GM21619 (cell line): Measurements from ENCODE around the gene CORO1C.
"Not testable (repeated sequence)": the region's sequence is repeated elsewhere in the genome, so short reads cannot be mapped to it uniquely, and the experiment has no call there.

Experiments
- ATAC-seq: cut with Tn5 transposase; IDR thresholded peaks from one replicate; pipeline ENCODE4 v1.9.1; 2021; ENCODE audit not compliant: unreplicated experiment

CORO1C gene

DNA sequence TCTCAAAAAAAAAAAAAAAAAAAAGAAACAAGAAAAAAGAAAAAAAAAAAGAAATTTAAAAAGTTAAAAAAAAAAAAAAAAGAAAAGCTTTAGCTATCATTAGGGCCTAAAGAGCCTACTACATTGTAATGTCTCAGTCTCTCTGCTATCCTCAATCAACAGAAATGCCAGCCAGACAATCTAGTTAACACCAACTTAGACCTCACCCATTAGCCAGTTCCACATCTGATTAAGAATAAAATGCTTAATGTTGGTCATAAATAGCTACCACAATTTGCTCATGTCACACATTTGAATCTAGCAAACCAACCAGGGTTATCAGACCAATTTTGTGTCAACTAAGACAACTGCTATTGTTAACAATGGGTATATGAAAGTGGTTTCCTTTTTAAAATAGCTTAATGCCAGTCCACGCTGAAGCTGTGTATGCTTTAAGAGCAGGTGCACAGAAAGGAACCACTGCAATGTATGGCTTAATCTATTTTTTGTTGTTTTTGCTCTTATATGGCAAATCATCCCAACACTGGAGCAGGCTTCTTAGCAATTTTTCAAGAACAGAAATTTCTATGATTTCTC, 52.1 kb downstream of the CORO1C start:
- ATAC-seq = no peak

DNA sequence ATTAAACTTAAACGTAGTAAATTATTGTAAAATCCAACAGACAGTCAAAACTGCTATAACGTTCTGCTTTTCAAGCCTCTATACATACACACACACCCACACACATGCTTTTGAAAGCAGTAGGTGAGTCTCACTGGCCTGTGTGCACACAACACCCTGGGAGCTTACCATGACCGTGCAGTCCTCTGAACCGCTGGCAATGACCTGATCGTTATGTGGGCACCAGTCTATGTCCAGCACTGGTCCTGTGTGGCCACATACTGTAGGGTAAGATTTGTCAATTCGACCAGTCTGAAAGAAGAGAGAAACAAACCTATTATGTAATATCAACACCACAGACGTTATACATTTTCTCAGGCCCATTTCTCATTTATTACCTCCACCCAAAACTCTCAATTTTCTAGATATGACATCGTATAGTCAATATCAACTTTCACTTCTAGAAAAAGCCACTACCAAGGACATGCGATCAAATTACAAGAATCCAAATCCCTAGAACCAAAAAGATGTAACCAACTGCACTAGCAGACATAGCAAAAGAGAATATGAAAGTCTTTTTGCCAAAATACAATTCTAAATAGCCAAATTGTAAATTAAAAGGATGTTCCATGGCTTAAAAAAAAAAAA, 53.1 kb downstream of the CORO1C start:
- no peak for ATAC-seq

DNA sequence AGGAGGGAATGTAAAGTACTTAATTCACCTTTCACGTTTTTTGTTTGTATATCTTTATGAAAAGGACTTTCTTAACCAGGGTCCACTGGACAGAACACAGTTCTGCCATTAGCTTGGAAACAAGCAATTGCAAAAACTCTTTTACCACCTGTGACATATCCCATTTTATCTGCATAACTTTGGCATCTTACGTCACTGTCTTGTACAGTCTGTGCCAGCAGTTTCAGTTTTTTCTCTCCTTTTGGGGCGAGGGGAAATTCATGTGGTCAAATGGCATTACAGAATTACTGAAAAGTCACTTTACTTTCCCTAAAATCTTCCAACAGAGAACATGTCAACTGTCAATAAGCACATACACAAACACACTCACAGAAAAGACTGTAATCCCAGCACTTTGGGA, 53.9 kb downstream of the CORO1C start:
- no peak for ATAC-seq

DNA sequence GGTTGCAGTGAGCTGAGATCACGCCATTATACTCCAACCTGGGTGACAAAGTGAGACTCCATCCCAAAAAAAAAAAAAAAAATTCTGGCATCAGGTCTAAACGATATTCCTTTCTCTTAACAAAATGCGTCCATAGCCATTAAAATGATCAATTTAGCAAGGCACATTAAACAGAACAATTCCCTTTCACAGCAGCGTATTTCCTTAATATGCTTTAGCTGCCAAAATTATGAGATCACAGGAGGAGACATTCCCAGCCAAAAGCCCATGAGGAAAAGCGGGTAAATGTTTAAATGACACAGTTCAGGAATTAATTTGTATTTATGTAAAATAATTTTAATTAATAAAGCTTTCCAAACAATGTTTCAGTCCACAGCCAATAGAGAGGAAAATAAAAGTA, 54.6 kb downstream of the CORO1C start:
- no peak for ATAC-seq

DNA sequence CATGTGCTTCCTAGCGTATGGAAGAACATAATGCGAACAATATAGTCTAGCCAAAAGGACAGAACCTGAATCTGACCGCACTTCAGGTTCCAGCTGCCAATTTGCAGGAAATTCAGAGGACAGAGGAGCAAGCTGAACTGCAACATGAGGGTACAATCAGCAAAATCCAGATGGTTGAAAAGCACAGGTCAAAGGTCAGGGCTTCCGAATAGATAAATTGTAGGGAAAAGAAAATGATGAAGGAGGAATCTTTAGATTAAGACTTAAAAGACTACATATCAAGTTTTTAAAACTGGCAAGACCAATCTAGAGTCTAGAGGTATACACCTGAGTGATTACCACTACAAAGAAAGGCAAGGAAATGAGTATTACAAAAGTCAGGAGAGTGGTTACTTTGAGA, 55.5 kb downstream of the CORO1C start:
- ATAC-seq = no peak

DNA sequence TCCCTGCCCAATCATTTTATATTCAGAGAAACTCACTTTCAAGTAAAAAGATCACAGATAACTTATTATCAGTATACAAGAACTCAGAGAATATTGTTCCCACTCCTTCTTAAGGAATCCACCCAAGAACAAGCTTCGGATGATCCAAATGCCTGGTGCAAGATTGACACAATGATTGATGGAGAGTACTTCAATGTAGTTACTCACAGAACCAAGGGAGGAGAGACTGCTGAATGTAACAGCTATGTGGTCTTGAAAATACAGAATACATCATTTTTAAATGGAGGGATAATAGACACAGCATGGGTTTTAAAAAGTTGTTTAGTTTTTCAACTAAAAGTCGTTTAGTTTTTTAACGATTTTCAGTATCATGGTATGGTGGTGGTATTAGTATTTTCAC, 59.3 kb downstream of the CORO1C start:
- no peak for ATAC-seq

DNA sequence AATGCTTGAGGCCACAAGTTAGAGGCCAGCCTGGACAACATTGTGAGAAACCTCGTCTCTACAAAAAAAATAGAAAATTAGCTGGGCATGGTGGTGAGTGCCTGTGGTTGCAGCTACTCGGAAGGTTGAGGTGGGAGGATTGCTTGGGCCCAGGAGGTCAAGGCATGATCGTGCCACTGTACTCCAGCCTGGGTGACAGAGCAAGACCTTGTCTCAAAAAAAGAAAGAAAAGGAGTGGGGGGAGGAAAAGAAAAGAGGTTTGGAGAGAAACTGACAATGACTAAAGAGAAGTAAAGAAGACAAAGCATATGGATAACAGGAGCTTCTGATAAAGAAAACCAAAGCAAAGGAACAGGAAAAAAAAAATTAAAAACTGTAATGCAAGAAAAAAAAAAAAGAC, 60.2 kb downstream of the CORO1C start:
- no peak for ATAC-seq

DNA sequence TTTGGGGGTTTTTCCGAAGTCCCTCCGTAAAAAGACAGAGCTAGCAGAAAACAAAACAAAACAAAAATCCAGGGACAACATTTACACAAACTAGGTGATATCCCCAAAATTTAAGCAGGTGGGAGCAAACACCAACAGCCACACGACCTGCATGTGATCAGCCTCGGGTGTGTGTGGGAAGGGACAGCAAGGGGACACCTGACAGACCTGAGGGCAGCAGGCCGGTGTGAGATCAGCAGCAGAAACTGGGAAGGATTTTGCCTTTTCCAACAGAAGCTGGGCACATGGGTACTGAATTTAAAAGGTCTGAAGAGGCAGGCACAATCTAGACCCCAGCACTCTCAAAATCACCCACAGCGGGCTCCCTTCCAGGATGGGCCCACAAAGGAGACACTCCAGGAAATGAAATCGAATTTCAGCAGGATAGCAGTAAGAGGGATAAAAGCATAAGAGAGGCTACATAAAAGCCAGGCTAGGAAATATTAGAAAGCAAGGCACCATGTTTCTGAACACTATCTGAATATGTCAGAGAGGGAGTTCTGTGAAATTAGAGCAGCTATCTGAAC, 61.2 kb downstream of the CORO1C start:
- no peak for ATAC-seq

DNA sequence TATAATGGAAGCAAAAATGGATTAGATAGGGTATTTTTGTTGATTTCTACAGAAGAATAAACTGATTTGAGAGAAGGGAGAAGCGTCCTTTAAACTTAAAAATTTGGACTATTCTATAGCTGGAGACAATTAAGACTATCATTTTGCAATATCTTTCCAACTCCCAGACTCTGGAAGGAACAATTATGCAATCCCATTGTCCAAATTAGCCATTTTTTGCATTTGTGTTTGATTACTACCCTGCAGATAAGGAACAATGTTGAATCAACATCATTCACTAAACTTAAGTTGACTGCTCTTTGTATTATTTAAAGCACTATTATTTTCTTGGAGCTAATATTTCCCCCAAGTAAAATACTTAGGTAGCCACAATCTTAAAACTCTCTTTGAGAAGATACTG, 62.8 kb downstream of the CORO1C start:
- no peak for ATAC-seq

DNA sequence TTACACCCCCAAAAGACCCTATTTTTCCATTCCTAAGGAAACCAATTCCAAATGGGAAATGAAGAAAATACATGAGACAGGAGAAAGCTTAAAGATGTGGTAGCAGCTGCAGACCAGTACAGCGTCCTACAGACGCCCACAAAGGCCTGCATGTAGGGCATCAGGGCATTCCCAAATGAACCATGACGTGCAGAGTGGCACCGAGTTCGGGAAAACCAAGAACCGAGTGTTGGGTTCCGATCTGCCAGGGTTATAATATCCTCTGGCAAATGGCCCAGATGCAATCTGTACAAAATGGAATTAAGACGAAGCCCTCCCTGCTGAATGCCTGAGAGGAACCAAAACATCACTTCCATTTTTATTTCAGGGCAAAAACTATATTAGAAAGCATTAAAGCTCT, 63.3 kb downstream of the CORO1C start:
- ATAC-seq = no peak

DNA sequence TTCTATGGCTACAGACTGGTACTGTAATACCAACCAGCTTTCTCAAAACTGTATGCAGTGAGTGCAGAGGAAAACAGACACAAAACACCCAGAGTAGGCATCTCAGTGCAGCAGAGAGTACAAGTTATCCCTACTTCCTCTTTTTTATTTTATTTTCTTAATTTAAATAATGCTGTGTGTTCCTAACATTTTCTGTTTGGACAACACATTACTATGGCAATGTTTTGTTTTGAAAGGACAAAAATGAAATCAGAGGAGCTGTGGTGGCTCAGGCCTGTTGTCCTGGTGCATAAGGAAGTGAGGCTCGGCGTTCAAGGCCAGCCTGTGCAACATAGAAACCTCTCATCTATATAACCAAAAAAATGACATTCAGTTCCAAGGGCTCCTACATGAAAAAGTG, 64.0 kb downstream of the CORO1C start:
- ATAC-seq = no peak

DNA sequence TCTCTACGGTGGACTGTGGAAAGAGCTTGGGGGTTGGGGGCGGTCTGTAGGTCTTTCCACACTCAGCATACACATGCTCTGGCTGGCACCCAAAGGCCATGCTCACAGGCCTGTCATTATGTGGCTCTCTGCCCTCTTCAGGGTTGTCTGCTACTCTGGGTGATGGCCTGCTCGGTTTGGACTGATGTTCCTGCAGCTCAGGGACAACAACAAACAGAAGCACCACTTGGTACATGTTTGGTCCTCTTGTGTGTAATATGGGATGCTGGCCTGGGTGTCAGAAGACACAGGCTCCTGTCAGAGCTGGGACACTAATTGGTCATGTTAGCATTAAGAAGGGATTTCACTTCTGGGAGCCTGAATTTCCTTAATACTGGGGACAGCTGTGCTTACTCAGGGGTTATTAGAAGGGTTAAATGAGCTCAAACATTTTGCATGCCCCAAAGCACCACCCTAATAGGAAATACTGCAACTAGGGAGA, 64.9 kb downstream of the CORO1C start:
- ATAC-seq = no peak

DNA sequence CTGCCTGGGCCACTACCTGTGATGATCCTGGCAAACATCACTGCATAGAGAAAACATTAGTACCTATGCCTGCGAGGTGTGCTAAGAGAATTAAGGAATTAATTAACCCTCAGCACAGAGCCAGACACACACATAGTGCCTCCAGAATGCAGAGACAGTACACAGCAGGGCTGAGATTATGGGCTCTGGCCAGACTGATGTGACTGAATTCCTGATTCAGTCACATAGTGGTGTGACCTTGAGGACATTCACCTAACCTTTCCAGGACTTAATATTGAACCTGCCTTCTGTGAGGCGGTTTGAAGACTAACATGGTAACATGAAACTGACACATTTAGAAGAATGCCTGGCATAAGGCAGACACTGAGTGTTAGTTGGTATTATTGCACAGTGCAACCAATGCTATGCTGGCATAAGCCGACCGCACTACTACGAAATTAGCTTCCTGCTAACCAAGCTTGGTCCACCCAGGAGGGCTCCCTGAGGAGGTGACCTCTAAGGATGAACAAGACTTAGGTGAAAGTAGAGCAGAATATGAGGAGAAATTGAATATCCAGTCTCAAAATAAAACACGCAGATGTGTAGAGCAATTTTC, 65.6 kb downstream of the CORO1C start:
- no peak for ATAC-seq

DNA sequence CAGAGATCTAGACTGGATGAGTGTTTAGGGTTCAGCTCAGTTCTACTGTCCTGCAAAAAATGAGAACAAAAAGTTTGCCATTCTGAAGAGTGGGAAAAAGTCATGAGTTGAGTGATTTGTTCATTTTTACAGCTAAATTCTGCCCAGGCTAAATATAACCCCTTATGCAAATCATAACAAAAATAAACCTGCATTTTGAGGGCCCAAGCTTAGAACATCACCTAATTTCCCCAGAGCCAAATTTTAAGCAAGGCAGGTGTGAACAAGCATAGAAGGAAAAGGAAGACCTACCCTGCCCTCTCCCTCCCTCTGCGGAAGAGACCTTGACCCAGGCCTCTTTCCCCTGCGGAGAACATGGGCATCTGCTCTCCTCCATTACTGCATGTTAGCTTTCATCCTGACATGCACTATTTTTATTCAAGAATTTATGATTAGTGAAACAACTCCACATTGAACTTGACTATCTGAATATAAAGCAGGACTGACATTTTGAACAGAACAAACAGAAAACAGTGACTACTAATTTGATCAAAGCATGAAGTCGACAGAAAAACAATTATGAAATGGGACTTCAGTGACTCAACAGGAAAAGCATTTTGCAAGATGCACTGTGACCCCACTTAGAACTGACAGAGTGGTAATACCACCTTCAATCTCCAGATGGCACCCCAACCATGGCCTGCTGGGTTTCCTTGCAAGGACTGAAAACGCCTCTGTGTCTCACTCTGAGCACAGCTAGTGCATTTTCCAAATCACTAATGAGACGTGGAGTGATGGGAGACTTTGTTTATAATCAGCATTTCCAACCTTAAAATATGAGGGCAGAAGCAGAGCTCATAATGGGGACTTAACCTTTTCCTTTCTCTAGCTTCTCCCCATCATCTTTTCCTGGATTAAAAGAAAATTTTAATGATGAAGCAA, 66.7 kb downstream of the CORO1C start:
- ATAC-seq = peak; percentile 80

DNA sequence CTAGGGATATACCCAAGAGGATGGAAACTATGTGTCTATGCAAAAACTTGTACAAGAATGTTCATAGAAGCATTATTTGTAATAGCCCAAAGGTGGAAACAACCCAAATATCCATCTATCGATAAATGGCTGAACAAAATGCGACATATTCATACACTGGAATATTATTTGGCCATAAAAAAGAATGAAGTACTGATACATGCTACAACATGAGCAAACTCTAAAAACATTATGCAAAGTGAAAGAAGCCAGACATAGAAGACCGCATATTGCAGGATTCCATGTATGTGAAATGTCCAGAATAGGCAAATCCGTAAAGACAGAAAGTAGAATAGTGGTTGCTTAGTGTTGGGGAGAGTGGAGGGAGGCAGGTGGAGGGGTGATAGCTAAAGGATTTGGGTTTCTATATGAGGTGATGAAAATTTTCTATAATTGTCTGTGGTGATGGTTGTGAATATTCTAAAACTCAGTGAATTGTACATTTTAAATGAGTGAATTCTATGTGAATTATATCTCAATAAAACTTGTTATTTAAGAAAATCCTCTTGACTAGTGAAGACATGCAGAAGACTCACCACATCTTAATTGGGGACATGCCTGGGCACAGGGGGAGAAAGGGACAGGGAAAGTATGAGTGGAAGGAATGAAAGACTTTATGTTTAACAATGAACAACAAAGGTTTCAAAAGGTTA, 67.8 kb downstream of the CORO1C start:
- ATAC-seq = no peak

DNA sequence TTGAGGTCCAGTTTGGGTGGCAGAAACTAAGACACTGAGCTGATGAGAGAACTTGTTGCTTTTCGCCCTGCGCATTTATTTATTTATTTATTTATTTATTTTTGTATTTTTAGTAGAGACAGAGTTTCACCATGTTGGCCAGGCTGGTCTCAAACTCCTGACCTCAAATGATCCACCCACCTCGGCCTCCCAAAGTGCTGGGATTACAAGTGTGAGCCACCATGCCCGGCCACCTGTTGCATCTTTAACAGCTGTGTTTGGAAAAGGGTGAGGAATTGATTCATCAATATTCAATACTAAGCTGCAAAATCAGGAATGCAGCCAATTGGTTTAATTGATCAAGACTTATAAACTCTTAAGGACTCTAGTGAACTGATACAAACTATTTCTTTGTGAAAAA, 73.2 kb downstream of the CORO1C start:
- ATAC-seq = not testable (repeated sequence)

DNA sequence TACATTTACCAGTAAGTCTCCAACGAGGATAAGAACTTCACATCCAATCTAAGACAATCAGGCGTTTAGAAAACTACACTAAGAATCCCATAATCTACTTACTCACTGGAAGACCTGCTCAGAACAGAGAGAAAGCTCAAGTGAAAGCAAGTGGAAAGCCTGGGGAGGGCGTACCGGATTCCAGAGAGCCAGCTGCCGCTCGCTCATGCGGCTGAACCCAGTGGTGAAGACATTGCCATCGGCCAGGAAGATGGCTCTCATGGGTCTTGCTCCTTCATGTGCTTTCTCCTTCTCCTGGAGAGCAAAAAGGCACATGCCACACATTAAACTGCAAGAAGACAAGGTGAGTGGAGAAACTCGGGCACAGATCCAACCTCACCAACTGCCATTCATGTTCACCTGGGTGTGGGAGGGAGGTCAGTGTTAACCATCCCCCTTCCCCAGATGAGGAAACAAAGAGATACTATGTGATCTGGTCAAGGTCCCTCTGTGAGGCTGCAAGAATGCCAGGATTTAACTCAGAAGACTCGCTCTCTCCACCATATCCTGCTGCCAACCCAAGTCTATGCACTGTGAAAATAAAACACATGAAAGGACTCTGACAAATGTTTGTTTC, 74.1 kb downstream of the CORO1C start:
- ATAC-seq = no peak

DNA sequence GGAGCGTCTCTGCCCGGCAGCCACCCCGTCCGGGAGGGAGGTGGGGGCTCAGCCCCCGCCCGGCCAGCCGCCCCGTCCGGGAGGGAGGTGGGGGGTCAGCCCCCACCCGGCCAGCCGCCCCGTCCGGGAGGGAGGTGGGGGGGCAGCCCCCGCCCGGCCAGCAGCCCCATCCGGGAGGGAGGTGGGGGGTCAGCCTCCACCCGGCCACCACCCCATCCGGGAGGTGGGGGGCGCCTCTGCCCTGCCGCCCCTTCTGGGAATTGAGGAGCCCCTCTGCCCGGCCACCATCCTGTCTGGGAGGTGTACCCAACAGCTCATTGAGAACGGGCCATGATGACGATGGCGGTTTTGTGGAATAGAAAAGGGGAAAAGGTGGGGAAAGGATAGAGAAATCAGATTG, 75.1 kb downstream of the CORO1C start:
- ATAC-seq = not testable (repeated sequence)

DNA sequence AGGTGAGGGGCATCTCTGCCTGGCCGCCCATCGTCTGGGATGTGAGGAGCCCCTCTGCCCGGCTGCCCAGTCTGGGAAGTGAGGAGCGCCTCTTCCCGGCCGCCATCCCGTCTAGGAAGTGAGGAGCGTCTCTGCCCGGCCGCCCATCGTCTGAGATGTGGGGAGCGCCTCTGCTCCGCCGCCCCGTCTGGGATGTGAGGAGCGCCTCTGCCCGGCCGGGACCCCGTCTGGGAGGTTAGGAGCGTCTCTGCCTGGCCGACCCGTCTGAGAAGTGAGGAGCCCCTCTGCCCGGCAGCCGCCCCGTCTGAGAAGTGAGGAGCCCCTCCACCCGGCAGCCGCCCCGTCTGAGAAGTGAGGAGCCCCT, 75.5 kb downstream of the CORO1C start:
- not testable (repeated sequence) for ATAC-seq

DNA sequence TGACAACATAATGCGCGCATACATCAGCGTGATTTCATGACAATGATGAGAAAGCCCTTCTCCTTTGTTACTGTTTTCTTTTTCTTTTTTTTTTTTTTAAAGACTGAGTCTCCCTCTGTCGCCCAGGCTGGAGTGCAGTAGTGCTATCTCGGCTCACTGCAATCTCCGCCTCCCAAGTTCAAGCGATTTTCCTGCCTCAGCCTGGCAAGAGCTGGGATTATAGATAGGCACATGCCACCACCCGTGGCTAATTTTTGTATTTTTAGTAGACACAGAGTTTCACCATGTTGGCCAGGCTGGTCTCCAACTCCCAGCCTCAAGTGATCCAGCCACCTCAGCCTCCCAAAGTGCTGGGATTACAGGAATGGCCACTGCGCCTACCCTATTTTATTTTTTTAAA, 76.7 kb downstream of the CORO1C start:
- not testable (repeated sequence) for ATAC-seq
